Spleen (tissue), 10 donors: ENCODE data around the gene DCST1. TPM values are rescaled to one million over a fixed set of nuclear protein-coding genes. Genes with fewer than 3 reads are reported as not detected.

Experiments used
- polyA plus RNA-seq, 3 donors: library from polyadenylated mRNA; stranded (reverse); fragments of 200-250 nt; gene quantifications; one replicate each; pipeline ENCODE4 v1.2.1, GENCODE V29; 2013
- total RNA-seq, 7 donors: library from RNA; depleted of rRNA in 3 of 7; stranded (reverse); fragments of >200 nt in 3 of 7; fragmentation: NEBNext Ultra II Directional in 4 of 7; extraction: Animal tissue kit (Norgen Biotek cat#: 25700) in 4 of 7; gene quantifications; one replicate each; pipeline versions ENCODE4 v1.1.0 to v1.2.1, GENCODE V29; 2016 to 2021
- donor health status: healthy with polysubstance abuse.
- donor health status: DM: no; HTN: no; CAD: no; lungs with moderate emphysema.
- donor health status: DM: no; HTN: no; CAD: no.
- donor health status: Bipolar disorder and iron deficiency.
- donor health status: healthy.
- donor health status: DM: no; HTN: no; CAD: no.
- donor health status: DM: yes; HTN: yes; CAD: no.

DCST1 gene
- total and polyA plus RNA-seq, 10 donors, result not detected

Other genes starting within 250 kb of the DCST1 start
- 10 to 100 TPM in 3 of 7 donors, 1 to 10 TPM in 4; 3.8 to 15.1 (median 10.0) TPM for gene KCNN3, start 163.5 kb upstream of the DCST1 start, total RNA-seq
- gene KCNN3, start 163.5 kb upstream of the DCST1 start, polyA plus RNA-seq, result under 1 TPM; 0.13 to 0.54 (median 0.53) TPM
- 10 to 100 TPM; 12.4 to 50.6 (median 33.8) TPM for gene PMVK, start 97.1 kb upstream of the DCST1 start, total RNA-seq
- gene PMVK, start 97.1 kb upstream of the DCST1 start, polyA plus RNA-seq, result 10 to 100 TPM; 30.3 to 68.8 (median 42.2) TPM
- gene PBXIP1, start 77.7 kb upstream of the DCST1 start, total RNA-seq, result 100 to 1,000 TPM in 3 of 7 donors, 10 to 100 TPM in 4; 70.2 to 125 (median 95.0) TPM
- 10 to 100 TPM; 55.5 to 75.7 (median 62.2) TPM for gene PBXIP1, start 77.7 kb upstream of the DCST1 start, polyA plus RNA-seq
- 10 to 100 TPM; 28.4 to 36.6 (median 35.5) TPM for gene PYGO2, start 72.0 kb upstream of the DCST1 start, total RNA-seq
- 10 to 100 TPM; 19.8 to 35.7 (median 19.9) TPM for gene PYGO2, start 72.0 kb upstream of the DCST1 start, polyA plus RNA-seq
- gene SHC1, start 63.1 kb upstream of the DCST1 start, total RNA-seq, result 100 to 1,000 TPM in 4 of 7 donors, 10 to 100 TPM in 3; 63.4 to 133 (median 108) TPM
- 10 to 100 TPM; 36.8 to 49.8 (median 48.6) TPM for gene SHC1, start 63.1 kb upstream of the DCST1 start, polyA plus RNA-seq
- 10 to 100 TPM; 15.7 to 42.5 (median 27.2) TPM for gene CKS1B, start 59.1 kb upstream of the DCST1 start, total RNA-seq
- gene CKS1B, start 59.1 kb upstream of the DCST1 start, polyA plus RNA-seq, result 10 to 100 TPM; 17.0 to 51.5 (median 43.2) TPM
- 10 to 100 TPM; 27.1 to 35.8 (median 30.3) TPM for gene FLAD1, start 50.5 kb upstream of the DCST1 start, total RNA-seq
- 10 to 100 TPM; 31.9 to 43.4 (median 40.1) TPM for gene FLAD1, start 50.5 kb upstream of the DCST1 start, polyA plus RNA-seq
- under 1 TPM in 1 of 7 donors, not detected in 6; 0.60 TPM for gene LENEP, start 40.2 kb upstream of the DCST1 start, total RNA-seq
- not detected for gene LENEP, start 40.2 kb upstream of the DCST1 start, polyA plus RNA-seq
- 10 to 100 TPM; 44.0 to 88.9 (median 68.8) TPM for gene ZBTB7B, start 31.0 kb upstream of the DCST1 start, total RNA-seq
- gene ZBTB7B, start 31.0 kb upstream of the DCST1 start, polyA plus RNA-seq, result 10 to 100 TPM; 11.1 to 38.6 (median 13.4) TPM
- 1 to 10 TPM in 2 of 7 donors, under 1 TPM in 4, not detected in 1; 0.54 to 4.1 (median 0.71) TPM for gene DCST2, start within 50 bp of the DCST1 start, total RNA-seq
- 1 to 10 TPM; 1.0 to 2.1 (median 1.7) TPM for gene DCST2, start within 50 bp of the DCST1 start, polyA plus RNA-seq
- gene ADAM15, start 17.5 kb downstream of the DCST1 start, total RNA-seq, result 100 to 1,000 TPM in 2 of 7 donors, 10 to 100 TPM in 5; 70.8 to 205 (median 84.6) TPM
- gene ADAM15, start 17.5 kb downstream of the DCST1 start, polyA plus RNA-seq, result 100 to 1,000 TPM in 2 of 3 donors, 10 to 100 TPM in 1; 76.4 to 313 (median 286) TPM
- gene EFNA4, start 29.9 kb downstream of the DCST1 start, total RNA-seq, result 1 to 10 TPM; 4.6 to 7.7 (median 6.0) TPM
- 1 to 10 TPM; 7.3 to 9.5 (median 8.7) TPM for gene EFNA4, start 29.9 kb downstream of the DCST1 start, polyA plus RNA-seq
- gene EFNA3, start 45.0 kb downstream of the DCST1 start, total RNA-seq, result 1 to 10 TPM in 6 of 7 donors, not detected in 1; 1.6 to 4.3 (median 2.4) TPM
- gene EFNA3, start 45.0 kb downstream of the DCST1 start, polyA plus RNA-seq, result 1 to 10 TPM; 1.4 to 2.0 (median 1.7) TPM
- gene EFNA1, start 94.1 kb downstream of the DCST1 start, total RNA-seq, result 10 to 100 TPM in 5 of 7 donors, 1 to 10 TPM in 2; 8.0 to 19.4 (median 10.3) TPM
- gene EFNA1, start 94.1 kb downstream of the DCST1 start, polyA plus RNA-seq, result 1 to 10 TPM; 3.7 to 8.0 (median 7.8) TPM
- 10 to 100 TPM; 28.4 to 41.4 (median 38.2) TPM for gene SLC50A1, start 102.0 kb downstream of the DCST1 start, total RNA-seq
- gene SLC50A1, start 102.0 kb downstream of the DCST1 start, polyA plus RNA-seq, result 10 to 100 TPM; 60.1 to 73.8 (median 72.5) TPM
- 10 to 100 TPM; 25.0 to 62.4 (median 49.9) TPM for gene DPM3, start 106.7 kb downstream of the DCST1 start, total RNA-seq
- gene DPM3, start 106.7 kb downstream of the DCST1 start, polyA plus RNA-seq, result 100 to 1,000 TPM; 205 to 262 (median 229) TPM
- gene KRTCAP2, start 139.5 kb downstream of the DCST1 start, total RNA-seq, result 100 to 1,000 TPM; 113 to 154 (median 136) TPM
- gene KRTCAP2, start 139.5 kb downstream of the DCST1 start, polyA plus RNA-seq, result 100 to 1,000 TPM; 193 to 203 (median 200) TPM
- gene TRIM46, start 140.0 kb downstream of the DCST1 start, total RNA-seq, result 1 to 10 TPM in 6 of 7 donors, under 1 TPM in 1; 0.83 to 3.6 (median 1.6) TPM
- gene TRIM46, start 140.0 kb downstream of the DCST1 start, polyA plus RNA-seq, result under 1 TPM; 0.35 to 0.77 (median 0.46) TPM
- 10 to 100 TPM; 14.3 to 22.6 (median 20.5) TPM for gene THBS3, start 174.1 kb downstream of the DCST1 start, total RNA-seq
- gene THBS3, start 174.1 kb downstream of the DCST1 start, polyA plus RNA-seq, result 10 to 100 TPM; 10.2 to 31.2 (median 27.7) TPM
- 10 to 100 TPM; 28.2 to 40.9 (median 33.2) TPM for gene MTX1, start 174.9 kb downstream of the DCST1 start, total RNA-seq
- 10 to 100 TPM; 43.7 to 48.4 (median 44.5) TPM for gene MTX1, start 174.9 kb downstream of the DCST1 start, polyA plus RNA-seq
- gene ENTREP3, start 221.7 kb downstream of the DCST1 start, total RNA-seq, result 10 to 100 TPM in 6 of 7 donors, 1 to 10 TPM in 1; 9.9 to 19.3 (median 15.6) TPM
- 10 to 100 TPM in 1 of 3 donors, 1 to 10 TPM in 2; 6.5 to 13.2 (median 9.4) TPM for gene ENTREP3, start 221.7 kb downstream of the DCST1 start, polyA plus RNA-seq
- gene SCAMP3, start 228.5 kb downstream of the DCST1 start, total RNA-seq, result 10 to 100 TPM; 46.5 to 52.4 (median 49.8) TPM
- gene SCAMP3, start 228.5 kb downstream of the DCST1 start, polyA plus RNA-seq, result 10 to 100 TPM; 51.8 to 59.9 (median 53.2) TPM
- gene CLK2, start 239.7 kb downstream of the DCST1 start, total RNA-seq, result 10 to 100 TPM; 61.0 to 89.9 (median 71.8) TPM
- 10 to 100 TPM; 38.6 to 82.0 (median 77.4) TPM for gene CLK2, start 239.7 kb downstream of the DCST1 start, polyA plus RNA-seq
- gene HCN3, start 243.6 kb downstream of the DCST1 start, total RNA-seq, result 1 to 10 TPM in 6 of 7 donors, under 1 TPM in 1; 0.65 to 3.3 (median 1.9) TPM
- 1 to 10 TPM in 2 of 3 donors, under 1 TPM in 1; 0.89 to 1.6 (median 1.4) TPM for gene HCN3, start 243.6 kb downstream of the DCST1 start, polyA plus RNA-seq